BJ (cell line): ENCODE results near the gene TAS1R3. TPM values are rescaled to one million over a fixed set of nuclear protein-coding genes. Genes with fewer than 3 reads are reported as not detected.
"Not testable (repeated sequence)": the region's sequence is repeated elsewhere in the genome, so short reads cannot be mapped to it uniquely, and the experiment has no call there.

Source experiments
- CTCF ChIA-PET: fragments of 350-600 bp; formaldehyde crosslinking; extraction: SDS; loops from one replicate; lab custom pipeline; 2021; ENCODE audit warnings: antibody characterized with exemption, inconsistent platforms; lab: Yijun Ruan, JAX
- POLR2A ChIA-PET: fragments of 300-600 bp; sonication (Branson Sonifier 250); formaldehyde crosslinking; extraction: SDS; loops from one replicate; lab custom pipeline; 2021; ENCODE audit warnings: antibody characterized with exemption; lab: Charles Lee
- DNase-seq: peaks from one replicate; pipeline ENCODE4 v3.0.0-alpha.2; 2011; ENCODE audit warnings: low read depth
- H3K27me3 ChIP-seq: 2 replicates; pipeline ENCODE4 v1.6.0; 2011; ENCODE audit warnings: low read length; ENCODE audit not compliant: control insufficient read depth, insufficient read depth
- H3K36me3 ChIP-seq: 2 replicates; pipeline ENCODE4 v1.5.1; 2011; ENCODE audit warnings: low read length; ENCODE audit not compliant: control insufficient read depth, insufficient read depth
- H3K4me3 ChIP-seq: 2 replicates; pipeline ENCODE4 v1.5.1; 2011; ENCODE audit warnings: low read depth, mild to moderate bottlenecking, control low read depth, low read length
- polyA plus RNA-seq: library from polyadenylated mRNA; depleted of rRNA; stranded (reverse); fragments of >200 nt; gene quantifications from 2 replicates; pipeline ENCODE4 v1.2.3, GENCODE V29; 2011
- TF ChIP-seq, protein P1 (sequence below): IDR thresholded peaks from 2 replicates; pipeline ENCODE4 v1.5.1; 2011; ENCODE audit warnings: low read depth, mild to moderate bottlenecking, control low read depth, inconsistent platforms, low read length, moderate library complexity; ENCODE audit not compliant: insufficient read depth

Gene TAS1R3
- polyA plus RNA-seq, 1 experiment = 0.11 TPM

DNA sequence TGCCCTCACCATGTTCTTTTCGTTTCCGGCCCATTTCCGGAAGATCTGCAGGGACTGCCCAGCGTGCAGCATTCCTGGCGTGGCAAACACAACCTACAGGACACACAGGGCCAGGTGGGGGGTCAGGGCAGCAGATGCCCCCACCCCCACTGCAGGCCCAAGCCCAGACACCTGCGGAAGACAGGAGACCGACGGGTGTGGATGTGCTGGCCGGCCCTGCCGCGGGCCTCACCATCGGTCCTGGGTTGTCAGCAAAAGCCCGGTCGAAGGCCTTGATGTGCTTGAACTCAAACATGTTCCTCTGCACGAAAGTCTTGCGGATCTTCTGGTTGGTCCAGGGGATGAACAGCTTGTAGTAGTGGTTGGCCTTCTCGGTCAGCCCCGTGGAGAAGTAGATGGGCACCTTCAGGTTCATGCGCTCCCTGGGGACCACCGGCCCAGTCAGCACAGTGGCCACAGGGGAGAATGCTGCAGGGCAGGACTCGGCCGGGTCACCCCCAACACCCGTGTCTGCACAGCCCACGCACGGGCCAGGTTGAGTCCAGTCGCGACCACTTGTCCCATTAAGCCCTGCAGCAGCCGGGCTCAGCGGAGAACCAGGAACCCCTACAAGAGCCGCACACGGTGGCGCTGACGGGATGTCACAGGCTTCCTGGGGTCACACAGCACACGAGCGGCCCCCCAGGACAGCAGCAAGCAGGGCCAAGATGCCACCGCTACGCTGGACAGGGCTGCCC lies 17.4 kb upstream of the TAS1R3 start:
- TF ChIP-seq, protein P1, sequence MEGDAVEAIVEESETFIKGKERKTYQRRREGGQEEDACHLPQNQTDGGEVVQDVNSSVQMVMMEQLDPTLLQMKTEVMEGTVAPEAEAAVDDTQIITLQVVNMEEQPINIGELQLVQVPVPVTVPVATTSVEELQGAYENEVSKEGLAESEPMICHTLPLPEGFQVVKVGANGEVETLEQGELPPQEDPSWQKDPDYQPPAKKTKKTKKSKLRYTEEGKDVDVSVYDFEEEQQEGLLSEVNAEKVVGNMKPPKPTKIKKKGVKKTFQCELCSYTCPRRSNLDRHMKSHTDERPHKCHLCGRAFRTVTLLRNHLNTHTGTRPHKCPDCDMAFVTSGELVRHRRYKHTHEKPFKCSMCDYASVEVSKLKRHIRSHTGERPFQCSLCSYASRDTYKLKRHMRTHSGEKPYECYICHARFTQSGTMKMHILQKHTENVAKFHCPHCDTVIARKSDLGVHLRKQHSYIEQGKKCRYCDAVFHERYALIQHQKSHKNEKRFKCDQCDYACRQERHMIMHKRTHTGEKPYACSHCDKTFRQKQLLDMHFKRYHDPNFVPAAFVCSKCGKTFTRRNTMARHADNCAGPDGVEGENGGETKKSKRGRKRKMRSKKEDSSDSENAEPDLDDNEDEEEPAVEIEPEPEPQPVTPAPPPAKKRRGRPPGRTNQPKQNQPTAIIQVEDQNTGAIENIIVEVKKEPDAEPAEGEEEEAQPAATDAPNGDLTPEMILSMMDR = no peak
- H3K27me3 ChIP-seq = no peaks in the 10 kb centered on the region
- no peak overlapping the region for H3K4me3 ChIP-seq
- ChIA-PET CTCF (no interaction called here), POLR2A (no interaction called here)
- H3K36me3 ChIP-seq = peaks cover 37% of the 10 kb centered on the region
- no peak for DNase-seq

GRCh38 chr1:1314237-1314586 lies 16.9 kb upstream of the TAS1R3 start:
- CTCF ChIA-PET = no interaction called here
- POLR2A ChIA-PET = no interaction called here
- Histone ChIP-seq H3K4me3 (no peak overlapping the region), H3K36me3 (peaks cover 39% of the 10 kb centered on the region), H3K27me3 (no peaks in the 10 kb centered on the region)
- no peak for DNase-seq
- TF ChIP-seq, protein P1 = no peak

GRCh38 chr1:1314678-1315335 lies 16.3 kb upstream of the TAS1R3 start:
- Histone ChIP-seq H3K36me3 (peaks cover 45% of the 10 kb centered on the region), H3K27me3 (no peaks in the 10 kb centered on the region), H3K4me3 (no peak overlapping the region)
- ChIA-PET POLR2A (no interaction called here), CTCF (no interaction called here)
- no peak for DNase-seq
- TF ChIP-seq, protein P1 = no peak

- peaks cover 44% of the 10 kb centered on the region for H3K36me3 ChIP-seq
- ChIA-PET POLR2A (no interaction called here), CTCF (no interaction called here)
- no peak overlapping the region for H3K4me3 ChIP-seq
- TF ChIP-seq, protein P1 = no peak
- H3K27me3 ChIP-seq = no peaks in the 10 kb centered on the region
- DNase-seq = no peak
These were observed 15.6 kb upstream of the TAS1R3 start for GRCh38 chr1:1315435-1315954.

DNA sequence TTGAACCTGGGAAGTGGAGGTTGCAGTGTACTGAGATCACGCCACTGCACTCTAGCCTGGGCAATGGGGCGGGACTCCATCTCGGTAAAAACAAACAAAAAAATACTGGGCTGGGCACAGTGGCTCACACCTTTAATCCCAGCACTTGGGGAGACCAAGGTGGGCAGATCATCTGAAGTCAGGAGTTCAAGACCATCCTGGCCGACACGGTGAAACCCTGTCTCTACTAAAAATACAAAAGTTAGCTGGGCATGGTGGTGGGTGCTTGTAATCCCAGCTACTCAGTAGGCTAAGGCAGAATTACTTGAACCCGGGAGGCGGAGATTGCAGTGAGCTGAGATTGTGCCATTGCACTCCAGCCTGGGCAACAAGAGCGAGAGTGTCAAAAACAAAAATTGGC lies 14.9 kb upstream of the TAS1R3 start:
- POLR2A ChIA-PET, H3K4me3 ChIP-seq, H3K27me3 ChIP-seq, DNase-seq, CTCF ChIA-PET: not testable (repeated sequence)
- H3K36me3 ChIP-seq = peaks cover 46% of the 10 kb centered on the region
